ENCODE measurements around the gene PTGER3.

The PTGER3 gene
- 0.13 to 0.36 reads per million in 2 experiments for total RNA-seq

DNA sequence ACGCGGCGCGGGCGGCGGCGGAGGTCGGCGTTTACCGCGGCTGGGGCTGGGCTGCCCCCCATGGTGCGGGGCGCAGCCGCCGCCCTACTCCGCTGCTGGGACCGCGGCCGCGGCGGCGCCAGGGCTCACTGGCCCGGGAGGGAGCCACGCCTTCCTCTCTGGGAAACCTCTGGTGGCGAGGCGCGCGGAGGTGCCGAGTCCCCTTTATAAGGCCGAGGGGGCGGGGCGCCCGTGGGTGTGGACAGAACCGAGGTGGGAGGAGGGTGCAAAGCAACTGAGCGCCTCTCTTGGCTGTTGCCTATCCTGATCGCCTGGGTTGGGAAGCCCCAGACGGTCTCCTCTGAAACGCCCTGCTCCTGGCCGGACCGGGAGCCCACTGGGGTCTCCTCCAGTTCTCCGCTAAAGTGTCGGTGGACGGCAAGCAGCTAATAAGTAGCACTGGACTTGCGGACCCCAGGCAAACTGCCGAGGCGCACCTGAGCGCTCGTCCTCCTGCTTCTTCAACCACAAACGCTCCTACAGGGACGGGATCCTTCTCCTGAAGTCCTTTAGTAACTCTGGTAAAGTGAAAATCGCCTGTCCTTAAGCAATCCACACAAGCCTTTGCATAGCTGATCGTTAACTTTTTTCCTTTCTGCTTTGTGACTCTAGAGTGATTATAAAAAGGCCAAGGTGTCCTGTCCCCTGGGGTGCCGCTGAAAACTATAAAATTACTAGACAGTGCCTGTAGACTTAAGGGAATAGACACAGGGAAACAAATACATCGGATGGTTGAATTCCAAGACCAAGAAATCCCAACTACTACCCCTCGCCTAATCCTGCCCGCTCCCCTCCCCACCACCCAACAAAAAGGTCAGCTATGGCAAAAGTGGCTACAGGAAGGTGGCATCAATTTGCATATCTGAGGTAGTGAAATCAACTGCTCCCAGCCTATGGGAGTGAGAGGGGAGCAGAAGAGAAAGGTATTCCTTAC is at the start of gene PTGER3:
Gene PTGER3 (minus strand): TSS at position 182 of the 973 bp plus-strand sequence. CDS start 239 bp downstream, outside the sequence.
- peak; percentile 17 for DNase-seq (ENCODE audit: low read depth)

DNA sequence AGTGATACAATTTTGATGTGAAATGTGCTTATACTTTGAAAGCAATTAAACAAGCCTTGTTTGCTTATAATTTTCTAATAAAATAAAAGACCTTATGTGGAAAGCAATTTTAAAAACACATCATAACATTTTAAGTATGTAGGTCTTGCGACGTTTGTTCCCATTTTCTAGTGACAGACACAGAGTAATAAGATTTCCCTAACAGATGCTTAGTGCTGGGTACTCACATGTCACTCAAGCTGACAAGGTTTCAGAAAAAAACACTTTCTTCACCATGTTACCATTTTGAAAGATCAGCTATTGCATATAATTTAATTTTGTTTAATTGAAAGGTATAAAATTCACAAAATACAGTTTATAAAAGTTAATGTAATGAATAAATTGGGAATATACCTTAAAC is 47.3 kb upstream of the PTGER3 start:
- no peak for DNase-seq (ENCODE audit: low read depth)

DNA sequence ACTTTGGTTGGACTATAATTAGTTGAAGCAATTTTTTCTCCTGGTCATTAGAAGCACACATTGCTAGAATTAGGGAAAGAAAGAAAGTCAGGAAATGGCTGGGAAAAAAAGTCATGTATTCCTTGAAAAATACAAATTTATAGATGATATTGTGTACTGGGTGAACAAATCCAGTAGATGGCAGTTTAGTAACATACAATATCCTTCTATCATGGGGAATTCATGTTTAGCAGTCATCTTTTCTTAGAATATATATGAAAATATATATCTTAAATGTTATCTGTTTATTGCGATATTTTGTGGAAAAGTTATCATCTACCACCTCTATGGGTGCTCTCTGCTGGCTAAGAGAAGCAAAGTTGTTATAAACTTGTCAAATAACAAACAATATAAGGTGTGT is 46.3 kb upstream of the PTGER3 start:
- no peak for DNase-seq (ENCODE audit: low read depth)

DNA sequence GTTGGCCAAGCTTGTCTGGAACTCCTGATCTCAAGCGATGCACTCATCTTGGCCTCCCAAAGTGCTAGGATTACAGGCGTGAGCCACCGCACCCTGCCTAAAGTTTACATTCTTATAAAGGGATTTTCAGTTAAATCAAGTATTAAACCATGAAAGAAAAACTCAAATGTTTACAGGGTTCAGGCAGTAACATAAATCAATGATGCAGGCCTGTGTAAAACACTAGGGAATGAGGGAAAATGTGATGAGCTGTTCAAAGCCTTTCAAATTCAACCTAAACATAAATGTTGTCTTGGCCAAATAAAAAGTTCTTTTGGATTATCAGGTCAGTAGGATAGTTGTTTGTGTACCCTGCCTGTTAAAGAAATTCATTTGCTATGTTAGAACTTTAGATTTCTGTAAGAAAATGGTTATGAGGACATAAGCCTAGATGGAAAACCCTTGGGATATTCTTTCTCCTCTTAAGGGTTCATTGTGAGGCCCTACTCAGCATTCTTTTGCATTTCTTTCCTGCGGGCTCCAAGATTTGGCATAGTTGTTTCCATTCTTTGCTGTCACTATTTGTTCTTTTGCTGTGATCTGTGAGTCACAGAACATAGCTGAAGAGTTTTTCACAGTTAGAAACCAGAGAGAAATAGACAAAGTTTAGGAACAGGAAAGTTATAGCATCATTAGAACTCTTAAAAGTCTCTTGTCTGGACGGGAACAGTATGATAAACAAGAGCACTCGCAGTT is 42.1 kb upstream of the PTGER3 start:
- no peak for DNase-seq (ENCODE audit: low read depth)

DNA sequence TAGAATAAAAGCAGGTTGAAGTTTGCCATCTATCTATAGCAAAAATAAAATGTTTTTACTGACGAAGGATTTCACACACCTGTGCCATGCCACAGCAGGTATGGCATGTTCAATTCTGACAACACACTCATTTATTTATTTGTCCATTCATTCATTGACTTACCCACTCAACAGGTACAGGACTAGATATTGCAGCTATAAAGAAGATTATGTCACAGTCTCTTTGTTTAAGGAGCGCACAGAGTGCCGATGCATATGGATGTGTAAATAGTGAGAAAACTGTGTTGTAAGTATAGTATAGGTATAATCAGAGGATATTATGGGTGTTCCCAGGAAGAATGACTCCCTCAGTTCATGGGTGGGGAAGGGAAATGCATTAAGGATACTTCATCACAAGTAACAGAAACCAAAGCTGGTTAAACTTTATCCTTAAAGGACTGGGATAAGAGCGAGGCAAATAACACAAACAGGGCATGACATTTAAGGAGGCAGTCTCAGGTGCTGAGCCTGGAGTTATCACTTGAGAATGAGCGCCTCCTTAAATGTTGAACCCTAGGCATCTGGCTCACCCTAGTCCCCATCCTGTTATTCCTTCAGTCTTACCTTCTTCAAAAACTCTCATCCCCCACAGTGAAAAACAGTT is 41.1 kb upstream of the PTGER3 start:
- no peak for DNase-seq (ENCODE audit: low read depth)

DNA sequence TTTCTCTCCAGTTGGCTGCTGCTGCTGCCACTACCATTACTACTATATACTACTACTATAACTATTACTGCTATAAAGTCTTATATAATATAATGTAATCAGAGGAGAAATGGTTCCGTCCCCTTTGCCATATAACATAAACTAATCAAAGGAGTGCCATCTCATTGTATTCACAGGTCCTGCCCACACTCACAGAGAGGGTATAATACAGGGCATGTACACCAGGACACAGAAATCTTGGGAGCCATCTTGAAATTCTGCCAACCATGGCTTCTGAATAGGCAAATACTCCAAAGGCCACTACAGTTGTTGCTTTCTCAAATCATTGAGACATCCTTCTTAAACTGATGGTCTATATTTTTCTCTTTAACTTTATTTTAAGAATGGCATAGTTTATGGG is 40.1 kb upstream of the PTGER3 start:
- DNase-seq (ENCODE audit: low read depth): no peak

DNA sequence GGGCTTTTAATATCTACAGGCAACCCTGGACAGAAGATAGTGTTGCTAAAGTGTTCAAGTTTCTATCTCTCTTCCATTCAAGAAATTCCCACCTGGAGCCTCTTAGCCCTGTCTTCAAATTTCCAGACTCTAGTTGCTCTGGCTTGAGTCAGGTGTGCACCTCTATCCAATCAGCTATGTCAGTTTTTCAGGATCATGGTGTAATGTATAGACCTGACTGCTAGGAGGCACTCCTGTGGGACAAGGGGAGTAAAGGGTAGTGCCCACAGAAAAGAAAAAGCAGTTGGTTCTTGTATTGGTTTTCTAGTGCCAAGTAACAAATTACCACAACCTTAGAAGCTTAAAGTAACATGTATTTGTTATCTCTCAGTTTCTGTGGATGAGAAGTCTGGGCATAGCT is 39.4 kb upstream of the PTGER3 start:
- DNase-seq (ENCODE audit: low read depth): no peak

DNA sequence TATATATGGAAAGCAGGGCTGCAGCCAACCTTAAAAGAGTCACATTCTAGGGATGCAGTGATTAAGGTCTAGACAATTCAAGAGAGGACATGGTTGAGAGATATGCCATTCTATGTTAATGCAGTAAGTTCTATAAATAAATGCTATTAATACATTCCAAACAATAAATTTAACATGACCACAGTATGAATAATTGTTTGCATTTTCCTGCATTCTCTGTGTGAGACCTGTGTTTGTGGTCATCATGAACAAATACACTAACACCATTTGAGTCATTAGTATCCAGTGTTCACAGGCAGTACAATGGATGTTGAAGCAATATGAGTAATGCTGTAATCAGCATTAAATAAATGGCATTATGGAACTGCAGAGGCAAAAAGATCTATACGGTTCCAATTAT is 38.7 kb upstream of the PTGER3 start:
- no peak for DNase-seq (ENCODE audit: low read depth)

DNA sequence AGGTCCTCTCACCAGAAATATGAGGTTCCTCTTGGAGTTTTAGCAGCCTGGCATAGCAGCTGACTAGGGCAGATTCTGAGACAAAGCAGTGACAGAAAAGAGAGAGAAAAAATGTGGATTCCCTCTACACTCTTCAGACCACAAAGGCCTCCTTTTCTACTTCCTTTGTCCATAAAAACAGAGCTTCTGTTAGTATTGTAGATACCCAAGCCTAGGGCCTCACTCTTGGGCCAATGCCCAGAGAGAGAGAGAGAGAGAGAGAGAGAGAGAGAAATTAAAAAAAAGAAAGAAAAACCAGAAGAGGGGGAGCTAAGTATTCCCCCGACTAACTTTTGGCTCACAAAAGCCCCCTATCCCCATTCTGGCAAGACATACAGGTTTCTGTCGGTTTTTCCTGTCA is 35.7 kb upstream of the PTGER3 start:
- no peak for DNase-seq (ENCODE audit: low read depth)

DNA sequence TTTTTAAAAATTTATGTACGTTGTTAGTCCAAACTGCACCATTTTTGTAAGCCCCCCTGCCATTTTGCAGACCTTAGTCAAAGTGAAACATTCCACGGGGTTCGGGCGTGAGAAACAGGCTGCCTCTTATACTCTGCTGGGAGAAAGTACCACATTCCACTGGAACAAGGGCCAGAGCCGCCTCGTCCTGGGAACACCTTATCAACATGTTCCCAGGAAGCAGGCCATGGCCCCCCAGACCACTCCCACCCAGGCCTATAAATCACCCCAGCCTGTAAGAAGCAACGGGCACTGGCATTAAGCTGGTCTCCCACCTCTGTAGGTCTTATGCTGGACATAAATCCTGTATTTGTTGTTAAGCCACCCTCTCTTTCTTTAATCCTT is 34.1 kb upstream of the PTGER3 start:
- no peak for DNase-seq (ENCODE audit: low read depth)

DNA sequence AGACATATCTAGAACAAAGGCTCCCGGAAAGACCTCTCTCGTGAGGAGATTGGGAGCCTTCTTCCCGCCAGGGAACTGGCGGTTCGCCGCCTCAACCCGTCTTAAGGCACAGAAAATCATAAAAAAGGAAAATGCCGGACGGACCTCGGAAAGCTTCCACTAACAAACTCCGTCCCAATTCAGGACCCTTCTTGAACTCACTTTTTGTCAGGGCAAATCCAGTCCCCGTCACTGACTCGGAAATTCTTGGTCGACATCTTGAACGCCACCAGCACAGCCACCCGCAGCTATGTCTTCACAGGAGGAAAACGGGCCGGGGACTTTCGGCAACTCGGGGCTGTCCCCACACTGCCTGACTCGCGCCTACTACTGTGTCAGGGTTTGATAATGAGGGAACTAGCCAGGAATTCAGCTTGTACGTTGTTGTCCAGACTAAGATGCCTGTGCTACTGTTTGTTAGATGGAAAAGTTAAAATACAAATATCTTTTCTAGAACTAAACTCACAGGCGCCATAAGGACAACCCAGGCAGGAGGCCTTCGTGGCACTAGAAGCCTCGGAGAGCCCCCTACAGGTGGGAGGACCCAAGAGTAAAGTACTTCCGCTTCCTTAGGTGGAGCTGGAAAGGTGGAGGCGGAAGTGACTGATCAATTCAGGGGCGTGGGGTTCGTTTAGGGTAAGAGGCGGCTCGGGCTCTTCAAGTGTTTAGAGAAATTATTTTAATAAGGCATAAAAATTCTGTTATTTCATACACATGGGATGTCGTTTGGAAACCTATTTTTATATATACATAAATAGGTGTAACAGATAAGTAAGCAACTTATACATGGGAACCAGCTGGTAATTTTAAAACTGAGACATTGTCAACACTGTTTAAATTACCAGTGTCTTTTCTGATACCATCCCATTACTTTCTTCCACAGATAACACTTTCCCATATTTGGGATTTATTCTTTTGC is 33.4 kb upstream of the PTGER3 start, which contains the start of gene ZRANB2:
Gene ZRANB2 (minus strand): TSS at position 297 of the 958 bp plus-strand sequence. CDS start 40 bp downstream, at position 257.
- DNase-seq (ENCODE audit: low read depth): peak; percentile 86

DNA sequence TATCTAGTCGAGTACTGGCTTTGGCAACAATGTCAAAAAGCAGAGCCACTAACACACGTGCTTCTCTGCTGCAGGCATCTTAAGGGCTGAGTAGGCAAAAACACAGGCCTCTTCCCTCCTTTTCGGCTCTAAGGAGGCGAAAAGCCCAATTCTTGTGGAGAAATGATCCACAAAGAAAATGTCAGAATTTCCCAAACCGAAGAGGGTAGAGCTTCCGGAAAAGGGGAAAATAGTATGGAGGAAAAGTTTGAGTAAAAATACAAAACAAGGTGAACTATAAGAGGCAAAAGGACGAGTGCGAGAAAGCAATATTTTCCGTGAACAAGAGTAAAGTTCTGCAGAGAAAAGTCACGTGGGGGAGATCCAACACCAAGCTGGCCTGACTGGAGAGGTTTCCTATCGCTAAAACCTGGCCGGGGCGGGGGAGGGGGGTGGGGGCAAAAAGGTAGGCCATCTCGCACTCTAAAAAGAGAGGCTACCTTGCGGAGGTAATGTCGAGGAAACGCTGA is 32.7 kb upstream of the PTGER3 start:
- DNase-seq (ENCODE audit: low read depth): no peak

DNA sequence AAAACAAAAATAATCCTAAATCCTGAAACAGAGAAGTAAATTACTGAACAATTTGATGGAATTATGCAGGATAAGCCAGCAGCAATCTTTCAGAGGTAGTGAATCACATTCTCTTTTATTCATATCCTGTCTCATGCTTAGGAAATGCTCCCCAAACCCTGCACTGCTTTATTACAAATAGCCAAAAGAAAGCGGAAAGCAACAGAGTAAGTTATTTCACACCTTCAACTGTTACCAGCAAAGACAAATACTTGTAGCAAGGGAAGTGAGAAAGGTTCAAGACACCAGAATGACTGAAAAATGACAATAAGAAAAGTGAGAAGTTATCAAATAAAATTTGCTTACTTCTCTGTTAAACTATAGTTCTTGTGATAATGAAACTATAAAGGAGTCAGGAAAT is 27.1 kb upstream of the PTGER3 start:
- DNase-seq (ENCODE audit: low read depth): no peak

DNA sequence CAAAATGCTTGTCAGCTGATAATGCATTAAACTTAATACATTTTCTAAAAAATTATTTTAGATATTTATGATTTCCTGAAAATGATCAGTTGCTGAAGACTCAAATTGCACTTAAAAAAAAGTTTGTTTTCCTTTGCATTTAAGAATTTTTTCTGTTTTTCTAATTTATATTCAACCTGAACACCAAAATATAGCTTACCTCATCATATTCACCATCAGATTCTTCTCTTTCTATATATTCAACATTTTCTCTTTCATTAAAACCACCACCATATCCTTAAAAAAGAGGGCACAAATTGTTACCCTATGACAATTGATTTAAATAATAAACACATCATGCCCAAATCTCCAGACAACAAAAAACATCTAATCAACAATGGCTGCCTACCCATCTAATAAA is 24.7 kb upstream of the PTGER3 start:
- DNase-seq (ENCODE audit: low read depth): no peak

DNA sequence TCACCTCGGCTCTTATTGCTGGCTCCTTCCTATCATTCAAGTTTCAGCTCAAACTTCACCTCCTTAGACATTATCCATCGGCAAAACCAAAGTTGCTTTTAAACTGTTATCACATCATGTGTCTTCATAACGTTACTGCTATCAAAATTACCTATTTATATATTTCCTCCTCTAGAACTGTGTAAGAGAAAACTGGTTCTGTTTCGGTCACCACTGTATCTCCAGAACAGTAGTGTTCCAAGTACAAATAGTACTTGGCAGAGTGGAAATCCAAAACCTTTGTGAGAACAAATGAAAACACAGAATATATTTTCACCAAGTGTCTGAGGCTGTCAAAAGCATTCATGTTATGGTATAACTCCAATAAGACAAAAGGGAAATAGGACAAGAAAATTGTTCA is 24.1 kb upstream of the PTGER3 start:
- DNase-seq (ENCODE audit: low read depth): no peak

DNA sequence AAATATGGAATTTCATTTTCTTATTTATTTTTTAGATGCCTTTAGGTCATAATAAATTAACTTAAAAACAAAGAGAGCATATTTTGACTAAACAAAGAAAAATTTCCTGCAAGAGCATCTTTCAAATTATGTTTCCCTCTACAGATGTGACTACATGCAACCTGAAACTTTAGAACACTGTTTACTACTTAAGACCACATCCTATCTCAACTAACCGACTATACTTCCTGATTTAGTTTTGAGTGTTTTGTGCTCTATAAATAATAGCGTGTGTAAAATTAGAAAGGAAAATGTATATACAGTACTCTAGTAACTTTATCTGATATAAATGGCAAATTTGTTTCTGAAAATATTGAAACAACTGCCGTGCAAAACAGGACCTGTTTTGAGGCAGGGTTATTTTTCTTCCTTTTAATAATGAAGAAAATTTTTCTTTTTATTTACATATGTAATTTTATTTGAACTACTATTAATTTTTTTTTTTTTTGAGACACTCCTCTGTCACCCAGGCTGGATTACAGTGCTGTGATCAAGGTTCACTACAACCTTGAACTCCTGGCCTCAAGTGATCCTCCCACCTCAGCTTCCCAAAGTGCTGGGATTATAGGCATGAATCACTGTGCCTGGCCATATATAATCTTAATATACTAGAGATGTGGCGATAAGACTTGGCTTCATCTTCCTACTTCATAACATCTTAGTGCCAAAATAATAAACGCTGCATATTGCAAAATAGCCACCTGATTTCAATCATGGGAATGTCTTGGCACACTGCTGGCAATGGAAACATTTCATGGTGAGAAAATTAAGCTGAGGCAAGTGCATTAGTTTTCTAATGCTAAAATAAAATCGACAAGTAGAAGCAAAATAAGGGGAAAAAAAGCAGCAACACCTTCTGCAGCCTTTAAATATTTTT is 21.0 kb upstream of the PTGER3 start:
- no peak for DNase-seq (ENCODE audit: low read depth)

DNA sequence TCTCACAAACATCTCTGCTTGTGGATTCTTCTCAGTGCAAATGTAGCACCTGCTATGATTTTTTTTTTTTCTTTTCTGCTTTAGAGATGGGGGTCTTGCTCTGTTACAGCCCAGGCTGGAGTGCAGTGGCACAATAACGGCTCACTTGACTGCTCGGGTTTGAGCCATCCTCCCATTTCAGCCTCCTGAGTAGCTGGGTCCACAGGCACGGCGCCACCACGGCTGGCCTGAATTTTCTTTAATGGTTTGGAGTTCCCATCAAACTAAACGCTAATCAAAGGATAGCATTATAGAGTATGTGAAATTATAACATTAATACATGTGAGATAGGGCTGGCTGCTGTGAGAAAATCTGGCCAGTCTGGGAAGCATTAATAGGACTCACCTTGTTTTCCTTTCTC is 7.2 kb upstream of the PTGER3 start:
- DNase-seq (ENCODE audit: low read depth): no peak

DNA sequence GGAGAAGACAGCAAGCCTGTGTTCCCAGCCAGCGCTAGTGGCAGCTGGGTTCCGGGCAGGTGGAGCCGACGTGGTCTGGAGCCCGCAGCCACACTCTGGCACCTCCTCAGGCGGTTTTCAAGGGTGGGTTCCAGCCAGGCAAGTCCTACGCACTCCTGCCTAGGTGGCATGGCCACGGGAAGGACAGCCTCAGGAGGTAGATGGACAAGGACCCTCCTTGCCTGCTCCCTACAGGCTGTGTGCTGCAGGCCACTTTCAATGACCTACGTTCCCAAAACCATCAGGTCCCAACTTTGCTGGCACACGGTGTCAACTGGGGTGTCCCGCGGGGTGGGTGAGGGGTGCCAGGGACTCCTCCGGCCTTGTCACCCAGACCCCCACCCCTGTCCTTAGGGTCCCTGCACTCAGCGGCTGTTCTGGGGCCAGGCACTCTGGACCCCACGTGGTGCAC is 6.7 kb upstream of the PTGER3 start:
- no peak for DNase-seq (ENCODE audit: low read depth)

DNA sequence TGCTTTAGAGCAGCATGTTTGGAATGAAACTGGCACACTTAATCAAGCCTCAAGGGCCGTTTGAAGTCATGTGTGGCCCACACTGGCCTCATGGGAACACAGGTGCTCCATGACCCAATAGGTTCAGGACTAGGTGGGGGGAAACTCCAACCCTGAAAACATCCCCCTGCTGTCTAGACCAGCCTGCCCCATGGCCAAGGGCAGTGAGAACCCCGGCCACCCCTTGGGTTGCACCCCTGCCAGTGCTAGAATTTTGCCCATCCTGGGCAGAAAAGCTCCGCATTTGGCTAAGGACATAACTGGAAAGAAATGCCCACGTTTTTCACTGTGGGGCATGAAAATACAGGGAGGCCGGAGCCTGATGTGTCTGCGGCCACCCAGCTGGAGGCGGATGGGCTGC is 6.1 kb upstream of the PTGER3 start:
- DNase-seq (ENCODE audit: low read depth): no peak

DNA sequence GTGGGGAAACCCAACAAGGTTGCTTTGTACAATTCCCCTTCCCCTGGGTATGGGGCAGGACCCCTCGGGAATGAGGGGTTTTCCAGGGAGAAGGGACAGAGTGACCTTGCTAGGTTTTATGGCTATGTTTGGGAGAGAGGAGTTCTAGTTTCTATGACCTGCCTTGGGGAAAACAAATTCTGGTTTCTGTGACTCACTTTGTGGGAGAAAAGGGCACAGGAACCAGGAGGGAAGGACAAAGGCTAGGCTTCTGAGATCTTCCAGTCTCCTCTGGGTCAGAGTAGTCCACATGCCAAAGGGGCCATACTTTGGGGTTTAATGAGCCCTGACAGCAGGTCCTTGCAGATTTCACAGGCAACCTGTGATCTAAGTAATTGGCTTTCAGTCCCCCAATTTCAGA is 5.5 kb upstream of the PTGER3 start:
- no peak for DNase-seq (ENCODE audit: low read depth)
